K562 (cell line): ENCODE data around the gene LDLR.

Source experiments
- USF2 ChIP-seq: sonication (generic); formaldehyde crosslinking; IDR thresholded peaks from 2 replicates; pipeline ENCODE4 v1.5.0; 2020; ENCODE audit warnings: missing genetic modification reagents
- TF ChIP-seq, protein P1 (sequence below), 3 experiments: IDR thresholded peaks in 2 of 3; conservative IDR thresholded peaks in 1 of 3; 2 replicates each; pipeline ENCODE4 v1.5.1; 2011 to 2012; ENCODE audit warnings: low read length in 3 of 3, mild to moderate bottlenecking in 3 of 3, control low read depth in 2 of 3, improper control_type of control experiment in 1 of 3, inconsistent platforms in 1 of 3, low read depth in 1 of 3, mixed read lengths in 1 of 3, moderate library complexity in 1 of 3; ENCODE audit not compliant: insufficient read depth in 2 of 3

GRCh38 chr19:11041966-11042627, 47.2 kb upstream of the LDLR start:
- no peak for TF ChIP-seq USF2 (CRISPR knock-in tag)
- TF ChIP-seq, protein P1, sequence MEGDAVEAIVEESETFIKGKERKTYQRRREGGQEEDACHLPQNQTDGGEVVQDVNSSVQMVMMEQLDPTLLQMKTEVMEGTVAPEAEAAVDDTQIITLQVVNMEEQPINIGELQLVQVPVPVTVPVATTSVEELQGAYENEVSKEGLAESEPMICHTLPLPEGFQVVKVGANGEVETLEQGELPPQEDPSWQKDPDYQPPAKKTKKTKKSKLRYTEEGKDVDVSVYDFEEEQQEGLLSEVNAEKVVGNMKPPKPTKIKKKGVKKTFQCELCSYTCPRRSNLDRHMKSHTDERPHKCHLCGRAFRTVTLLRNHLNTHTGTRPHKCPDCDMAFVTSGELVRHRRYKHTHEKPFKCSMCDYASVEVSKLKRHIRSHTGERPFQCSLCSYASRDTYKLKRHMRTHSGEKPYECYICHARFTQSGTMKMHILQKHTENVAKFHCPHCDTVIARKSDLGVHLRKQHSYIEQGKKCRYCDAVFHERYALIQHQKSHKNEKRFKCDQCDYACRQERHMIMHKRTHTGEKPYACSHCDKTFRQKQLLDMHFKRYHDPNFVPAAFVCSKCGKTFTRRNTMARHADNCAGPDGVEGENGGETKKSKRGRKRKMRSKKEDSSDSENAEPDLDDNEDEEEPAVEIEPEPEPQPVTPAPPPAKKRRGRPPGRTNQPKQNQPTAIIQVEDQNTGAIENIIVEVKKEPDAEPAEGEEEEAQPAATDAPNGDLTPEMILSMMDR (IDR thresholded peaks at IDR 0.05 in 2 of 3, conservative IDR thresholded peaks at IDR 0.05 in 1 of 3; ENCODE audit: insufficient read depth in 2 of 3, low read depth in 1 of 3, low read length in 3 of 3), result no peak
